Endothelial cell of umbilical vein (primary cell): ENCODE measurements around the gene PRDM8. TPM values are rescaled to one million over a fixed set of nuclear protein-coding genes. Genes with fewer than 3 reads are reported as not detected.

ENCODE experiments used
- BruUV-seq: library from RNA; stranded (reverse); fragments of 400-500 nt; replicated peaks from 2 replicates; lab custom pipeline; 2021; lab: Mats Ljungman, UMichigan
- CTCF ChIA-PET: fragments of 300-600, 350-600 bp; sonication (Branson Sonifier 250); formaldehyde crosslinking; loops from one replicate; lab custom pipeline; 2021; ENCODE audit warnings: antibody characterized with exemption, inconsistent platforms; lab: Charles Lee
- POLR2A ChIA-PET: fragments of 300-600, 350-600 bp; sonication (Branson Sonifier 250); formaldehyde crosslinking; loops from one replicate; lab custom pipeline; 2021; ENCODE audit warnings: antibody characterized with exemption, inconsistent platforms; lab: Charles Lee
- DNase-seq: peaks from one replicate; pipeline ENCODE4 v3.0.0-alpha.2; 2011; ENCODE audit warnings: low read depth, low spot score
- FAIRE-seq: peaks from 2 replicates; lab custom pipeline; 2011; peaks lifted over from hg19 to GRCh38; lab: Jason Lieb, UNC
- H2AFZ ChIP-seq: 2 replicates; pipeline ENCODE4 v1.6.0; 2012; ENCODE audit warnings: low read depth, low read length, control low read depth, inconsistent platforms
- H3K27ac ChIP-seq: 2 replicates; pipeline ENCODE4 v1.5.1; 2011; ENCODE audit warnings: low read depth, mild to moderate bottlenecking, control low read depth, low read length, moderate library complexity; ENCODE audit not compliant: insufficient read depth
- H3K27me3 ChIP-seq, 2 experiments: 2 replicates each; pipeline versions ENCODE4 v1.6.0 to v1.6.1; 2011; ENCODE audit warnings: low read length in 2 of 2, mixed read lengths in 1 of 2; ENCODE audit not compliant: control insufficient read depth in 2 of 2, insufficient read depth in 2 of 2
- H3K36me3 ChIP-seq, 2 experiments: 2 replicates in 1 of 2; 3 replicates in 1 of 2; pipeline ENCODE4 v1.5.1; 2011; ENCODE audit warnings: low read length in 2 of 2, mild to moderate bottlenecking in 1 of 2, moderate library complexity in 1 of 2; ENCODE audit not compliant: control insufficient read depth in 2 of 2, insufficient read depth in 2 of 2; ENCODE audit errors: extremely low read depth in 1 of 2
- H3K4me1 ChIP-seq: 3 replicates; pipeline ENCODE4 v1.5.1; 2011; ENCODE audit warnings: mild to moderate bottlenecking, low read length; ENCODE audit not compliant: control insufficient read depth, insufficient read depth; ENCODE audit errors: extremely low read depth
- H3K4me2 ChIP-seq: 2 replicates; pipeline ENCODE4 v1.6.1; 2011; ENCODE audit warnings: low read length, control low read depth, mixed read lengths; ENCODE audit not compliant: insufficient read depth
- H3K4me3 ChIP-seq, 3 experiments: fragments of 200-600 bp in 1 of 3; sonication (generic), shearing (Covaris generic) in 1 of 3; replicated peaks in 1 of 3; 2 replicates each; pipeline ENCODE4 v1.5.1; 2011 to 2016; ENCODE audit warnings: control low read depth in 3 of 3, low read length in 3 of 3, mild to moderate bottlenecking in 2 of 3, inconsistent platforms in 1 of 3, low read depth in 1 of 3, moderate library complexity in 1 of 3; ENCODE audit not compliant: insufficient read depth in 1 of 3
- H3K79me2 ChIP-seq: 2 replicates; pipeline ENCODE4 v1.6.0; 2012; ENCODE audit warnings: low read length, inconsistent platforms; ENCODE audit not compliant: control insufficient read depth, insufficient read depth
- H3K9ac ChIP-seq: replicated peaks from 2 replicates; pipeline ENCODE3; 2011; ENCODE audit warnings: low read length, control low read depth; ENCODE audit not compliant: insufficient read depth; ENCODE audit errors: extremely low read depth
- H3K9me1 ChIP-seq: replicated peaks from 3 replicates; pipeline ENCODE4 v1.6.0; 2011; ENCODE audit warnings: mild to moderate bottlenecking, low read length; ENCODE audit not compliant: control insufficient read depth, insufficient read depth; ENCODE audit errors: extremely low read depth
- H3K9me3 ChIP-seq: replicated peaks from 2 replicates; pipeline ENCODE4 v1.5.1; 2012; ENCODE audit warnings: low read length, inconsistent platforms; ENCODE audit not compliant: control insufficient read depth, insufficient read depth
- H4K20me1 ChIP-seq: replicated peaks from 2 replicates; pipeline ENCODE3; 2011; ENCODE audit warnings: mild to moderate bottlenecking, low read length; ENCODE audit not compliant: control insufficient read depth, insufficient read depth; ENCODE audit errors: extremely low read depth
- EZH2 ChIP-seq: IDR thresholded peaks from 2 replicates; pipeline ENCODE4 v1.6.1; 2012; ENCODE audit warnings: borderline replicate concordance, low read depth, mild to moderate bottlenecking, moderate library complexity, low read length, inconsistent platforms; ENCODE audit not compliant: severe bottlenecking
- FOS ChIP-seq: IDR thresholded peaks from 2 replicates; pipeline ENCODE4 v1.6.1; 2011; ENCODE audit warnings: mild to moderate bottlenecking, low read length, moderate library complexity, borderline replicate concordance; ENCODE audit not compliant: insufficient read depth
- GATA2 ChIP-seq: IDR thresholded peaks from 2 replicates; pipeline ENCODE4 v1.7.0; 2011; ENCODE audit warnings: low read depth, mild to moderate bottlenecking, moderate library complexity, mixed read lengths, low read length; ENCODE audit not compliant: insufficient read length, insufficient read depth
- JUN ChIP-seq: IDR thresholded peaks from 2 replicates; pipeline ENCODE4 v1.6.1; 2011; ENCODE audit warnings: borderline replicate concordance, low read depth; ENCODE audit not compliant: insufficient read length, insufficient read depth
- MAX ChIP-seq: IDR thresholded peaks from 2 replicates; pipeline ENCODE4 v1.6.1; 2011; ENCODE audit not compliant: insufficient read depth, insufficient read length
- MYC ChIP-seq: IDR thresholded peaks from one replicate; pipeline ENCODE4 v1.6.1; 2011; ENCODE audit warnings: mild to moderate bottlenecking, low read depth, low read length
- POLR2A ChIP-seq: IDR thresholded peaks from 2 replicates; pipeline ENCODE4 v1.6.1; 2012; ENCODE audit warnings: low read depth, mild to moderate bottlenecking, control low read depth, low read length
- POLR2AphosphoS5 ChIP-seq: IDR thresholded peaks from 2 replicates; pipeline ENCODE4 v1.6.1; 2012; ENCODE audit warnings: low read depth, mild to moderate bottlenecking, control low read depth, low read length, moderate library complexity; ENCODE audit not compliant: insufficient read depth
- dilution Hi-C: fragments of 300-500 bp; cut with MboI; formaldehyde crosslinking; loops from one replicate; pipeline ENCODE4 v1.15.0; 2019; ENCODE audit warnings: low sequenced_read_pairs; ENCODE audit not compliant: extremely low pct_ligation_motif_present
- intact Hi-C: fragments of 100-400 bp; cut with micrococcal nuclease; formaldehyde crosslinking; loops from one replicate; pipeline ENCODE4 v1.10.0; 2022
- polyA plus RNA-seq, 4 experiments: library from polyadenylated mRNA; depleted of rRNA in 3 of 4; stranded (reverse) in 3 of 4; unstranded in 1 of 4; fragments of >200 nt; gene quantifications; 2 replicates each; pipeline versions ENCODE4 v1.2.1 to v1.2.3, GENCODE V29; 2011 to 2012; ENCODE audit warnings: missing spikeins in 1 of 4
- total RNA-seq: library from RNA; stranded (reverse); gene quantifications from 2 replicates; pipeline ENCODE4 v1.2.3, GENCODE V29; 2021
- TF ChIP-seq, protein P1 (sequence below), 2 donors: IDR thresholded peaks; 1 replicate in 1 of 2; 2 replicates in 1 of 2; pipeline ENCODE4 v1.5.1; 2011; ENCODE audit warnings: low read length in 2 of 2, mild to moderate bottlenecking in 2 of 2, moderate library complexity in 2 of 2, control low read depth in 1 of 2, inconsistent platforms in 1 of 2, low read depth in 1 of 2; ENCODE audit not compliant: insufficient read depth in 1 of 2; ENCODE audit errors: extremely low read depth in 1 of 2

The PRDM8 gene
- total and polyA plus RNA-seq, 2 donors (not counting 3 experiments of a cell fraction or from before 2014, with no cell fraction given) = 0.28 to 0.82 TPM

DNA sequence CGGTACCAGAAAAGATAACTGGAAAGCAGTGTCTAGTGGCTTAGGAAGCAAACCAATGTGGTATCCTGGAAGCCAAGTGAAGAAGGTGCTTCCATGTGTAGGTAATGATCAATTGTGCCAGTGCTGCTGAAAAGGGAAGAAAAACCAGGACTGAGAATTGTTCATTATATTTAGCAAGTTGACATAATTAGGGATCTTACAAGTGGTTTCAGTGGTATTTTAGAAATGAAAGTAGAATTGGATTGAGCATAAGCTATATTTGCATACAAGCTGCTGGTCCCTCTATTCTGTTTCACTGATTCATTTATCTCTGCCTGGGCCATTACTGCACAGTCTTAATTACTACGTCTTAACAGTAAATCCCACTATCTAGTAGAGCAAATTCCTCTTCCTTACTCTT lies 32.3 kb downstream of the PRDM8 start:
- intact Hi-C loops = no loop called here
- peaks cover 6 to 7% of the 10 kb centered on the region in 2 experiments for H3K27me3 ChIP-seq

More for the DNA sequence above, 32.3 kb downstream of the PRDM8 start:
- Histone ChIP-seq H2AFZ (no peak overlapping the region), H3K4me1 (peaks cover 5% of the 10 kb centered on the region), H3K9me3 (no peaks in the 10 kb centered on the region), H3K9ac (no peak overlapping the region), H3K79me2 (no peaks in the 10 kb centered on the region), H3K9me1 (no peaks in the 10 kb centered on the region), H3K4me2 (no peak overlapping the region), H4K20me1 (no peaks in the 10 kb centered on the region), H3K36me3 (no peaks in the 10 kb centered on the region), H3K27ac (no peak overlapping the region), H3K4me3 (no peak overlapping the region)
- dilution Hi-C loops = no loop called here
- DNase-seq (no peak), FAIRE-seq (no peak)
- ChIA-PET POLR2A (no interaction called here), CTCF (interaction anchor here (1.0 to 2.4 kb wide), 3 partner anchors 9 to 14 kb away, joined by 3 to 6 read pairs (median 4); no protein-coding TSS in a partner anchor)
- TF ChIP-seq JUN = no peak
- TF ChIP-seq GATA2 = no peak
- TF ChIP-seq, protein P1, sequence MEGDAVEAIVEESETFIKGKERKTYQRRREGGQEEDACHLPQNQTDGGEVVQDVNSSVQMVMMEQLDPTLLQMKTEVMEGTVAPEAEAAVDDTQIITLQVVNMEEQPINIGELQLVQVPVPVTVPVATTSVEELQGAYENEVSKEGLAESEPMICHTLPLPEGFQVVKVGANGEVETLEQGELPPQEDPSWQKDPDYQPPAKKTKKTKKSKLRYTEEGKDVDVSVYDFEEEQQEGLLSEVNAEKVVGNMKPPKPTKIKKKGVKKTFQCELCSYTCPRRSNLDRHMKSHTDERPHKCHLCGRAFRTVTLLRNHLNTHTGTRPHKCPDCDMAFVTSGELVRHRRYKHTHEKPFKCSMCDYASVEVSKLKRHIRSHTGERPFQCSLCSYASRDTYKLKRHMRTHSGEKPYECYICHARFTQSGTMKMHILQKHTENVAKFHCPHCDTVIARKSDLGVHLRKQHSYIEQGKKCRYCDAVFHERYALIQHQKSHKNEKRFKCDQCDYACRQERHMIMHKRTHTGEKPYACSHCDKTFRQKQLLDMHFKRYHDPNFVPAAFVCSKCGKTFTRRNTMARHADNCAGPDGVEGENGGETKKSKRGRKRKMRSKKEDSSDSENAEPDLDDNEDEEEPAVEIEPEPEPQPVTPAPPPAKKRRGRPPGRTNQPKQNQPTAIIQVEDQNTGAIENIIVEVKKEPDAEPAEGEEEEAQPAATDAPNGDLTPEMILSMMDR (IDR thresholded peaks at IDR 0.05; ENCODE audit: extremely low read depth in 1 of 2, insufficient read depth in 1 of 2, low read depth in 1 of 2, low read length in 2 of 2) = no peak
- TF ChIP-seq FOS = no peak
- TF ChIP-seq POLR2AphosphoS5 = no peak
- TF ChIP-seq MAX = no peak
- TF ChIP-seq POLR2A = no peak
- no peak for TF ChIP-seq EZH2
- no peak for TF ChIP-seq MYC
- no TSS peak for BruUV-seq
